Thoracic aorta (tissue), 2 donors: Measurements from ENCODE around the gene KNDC1. TPM values are rescaled to one million over a fixed set of nuclear protein-coding genes. Genes with fewer than 3 reads are reported as not detected.

Experiments
- ATAC-seq: fragments of 150-250 bp; one replicate; pipeline ENCODE4 v1.8.0; 2017; ENCODE audit warnings: low read depth; ENCODE audit not compliant: insufficient number of reproducible peaks, low FRiP score
- DNase-seq: peaks from one replicate; pipeline ENCODE4 v3.0.0-alpha.2; 2020; ENCODE audit warnings: low spot score
- H3K27ac ChIP-seq, 2 donors: fragments of 200-600 bp; sonication (generic); 1 replicate in 1 of 2; 2 replicates in 1 of 2; pipeline ENCODE4 v1.5.1; 2016; ENCODE audit warnings: mild to moderate bottlenecking in 2 of 2, moderate library complexity in 2 of 2
- H3K27me3 ChIP-seq: fragments of 200-600 bp; sonication (generic); replicated peaks from 2 replicates; pipeline ENCODE4 v1.6.0; 2016; ENCODE audit warnings: mild to moderate bottlenecking; ENCODE audit not compliant: insufficient read depth
- H3K36me3 ChIP-seq: fragments of 200-600 bp; sonication (generic); one replicate; pipeline ENCODE4 v1.5.1; 2016
- H3K4me1 ChIP-seq, 2 donors: fragments of 200-600 bp; sonication (generic); 1 replicate in 1 of 2; 2 replicates in 1 of 2; pipeline versions ENCODE4 v1.5.1 to v1.6.0; 2016; ENCODE audit warnings: low read depth in 2 of 2, mild to moderate bottlenecking in 1 of 2; ENCODE audit not compliant: control insufficient read depth in 1 of 2
- H3K4me3 ChIP-seq: fragments of 200-600 bp; sonication (generic); 2 replicates; pipeline ENCODE4 v1.5.1; 2016; ENCODE audit warnings: mild to moderate bottlenecking
- H3K9me3 ChIP-seq: fragments of 200-600 bp; sonication (generic); 2 replicates; pipeline ENCODE4 v1.5.1; 2016
- total RNA-seq, 2 donors: library from RNA; depleted of rRNA; stranded (reverse); fragments of >200 nt; gene quantifications; one replicate each; pipeline versions ENCODE4 v1.1.0 to v1.2.3, GENCODE V29; 2016
- TF ChIP-seq, protein P1 (sequence below): fragments of 200-600 bp; sonication (generic); IDR thresholded peaks from one replicate; pipeline ENCODE4 v1.5.1; 2019; ENCODE audit warnings: antibody characterized with exemption

Gene KNDC1
- total RNA-seq, 2 donors from 2014 or later, result 0.14 to 0.95 TPM

- no peaks in the 10 kb centered on the region for H3K27me3 ChIP-seq
- DNase-seq (no peak), ATAC-seq (no peak)
- no peaks in the 10 kb centered on the region for H3K4me1 ChIP-seq
- no peaks in the 10 kb centered on the region for H3K36me3 ChIP-seq
- H3K4me3 ChIP-seq, result no peak overlapping the region
- TF ChIP-seq, protein P1, sequence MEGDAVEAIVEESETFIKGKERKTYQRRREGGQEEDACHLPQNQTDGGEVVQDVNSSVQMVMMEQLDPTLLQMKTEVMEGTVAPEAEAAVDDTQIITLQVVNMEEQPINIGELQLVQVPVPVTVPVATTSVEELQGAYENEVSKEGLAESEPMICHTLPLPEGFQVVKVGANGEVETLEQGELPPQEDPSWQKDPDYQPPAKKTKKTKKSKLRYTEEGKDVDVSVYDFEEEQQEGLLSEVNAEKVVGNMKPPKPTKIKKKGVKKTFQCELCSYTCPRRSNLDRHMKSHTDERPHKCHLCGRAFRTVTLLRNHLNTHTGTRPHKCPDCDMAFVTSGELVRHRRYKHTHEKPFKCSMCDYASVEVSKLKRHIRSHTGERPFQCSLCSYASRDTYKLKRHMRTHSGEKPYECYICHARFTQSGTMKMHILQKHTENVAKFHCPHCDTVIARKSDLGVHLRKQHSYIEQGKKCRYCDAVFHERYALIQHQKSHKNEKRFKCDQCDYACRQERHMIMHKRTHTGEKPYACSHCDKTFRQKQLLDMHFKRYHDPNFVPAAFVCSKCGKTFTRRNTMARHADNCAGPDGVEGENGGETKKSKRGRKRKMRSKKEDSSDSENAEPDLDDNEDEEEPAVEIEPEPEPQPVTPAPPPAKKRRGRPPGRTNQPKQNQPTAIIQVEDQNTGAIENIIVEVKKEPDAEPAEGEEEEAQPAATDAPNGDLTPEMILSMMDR, result no peak
- peaks cover 3% of the 10 kb centered on the region for H3K9me3 ChIP-seq
- no peak overlapping the region for H3K27ac ChIP-seq
Observed at GRCh38 chr10:133196936-133197758, 37.1 kb downstream of the KNDC1 start.

DNA sequence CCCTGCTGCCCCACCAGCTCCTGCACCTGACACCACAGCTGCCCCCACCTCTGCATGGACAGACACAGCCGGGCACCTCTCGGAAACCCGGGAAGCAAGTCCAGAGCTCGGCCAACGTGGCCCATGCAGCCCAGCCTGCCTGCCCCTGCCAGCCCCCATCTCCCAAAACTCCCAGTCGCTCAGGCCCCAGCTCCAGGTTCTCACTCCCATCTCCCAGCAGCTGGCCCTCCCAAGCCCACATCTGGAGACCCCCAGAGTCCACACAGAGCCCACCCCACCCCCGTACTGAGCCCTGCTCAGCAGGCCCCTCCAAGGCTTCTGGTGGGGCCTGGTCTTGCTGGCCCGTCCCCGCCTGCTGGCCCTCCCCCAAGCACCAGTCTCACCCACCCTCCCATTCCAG lies 37.8 kb downstream of the KNDC1 start:
- no peaks in the 10 kb centered on the region for H3K27me3 ChIP-seq
- ATAC-seq (no peak), DNase-seq (no peak)
- no peaks in the 10 kb centered on the region for H3K36me3 ChIP-seq
- no peaks in the 10 kb centered on the region for H3K4me1 ChIP-seq
- TF ChIP-seq, protein P1, result no peak
- H3K27ac ChIP-seq, result no peak overlapping the region
- H3K4me3 ChIP-seq, result no peak overlapping the region
- H3K9me3 ChIP-seq, result peaks cover 3% of the 10 kb centered on the region

DNA sequence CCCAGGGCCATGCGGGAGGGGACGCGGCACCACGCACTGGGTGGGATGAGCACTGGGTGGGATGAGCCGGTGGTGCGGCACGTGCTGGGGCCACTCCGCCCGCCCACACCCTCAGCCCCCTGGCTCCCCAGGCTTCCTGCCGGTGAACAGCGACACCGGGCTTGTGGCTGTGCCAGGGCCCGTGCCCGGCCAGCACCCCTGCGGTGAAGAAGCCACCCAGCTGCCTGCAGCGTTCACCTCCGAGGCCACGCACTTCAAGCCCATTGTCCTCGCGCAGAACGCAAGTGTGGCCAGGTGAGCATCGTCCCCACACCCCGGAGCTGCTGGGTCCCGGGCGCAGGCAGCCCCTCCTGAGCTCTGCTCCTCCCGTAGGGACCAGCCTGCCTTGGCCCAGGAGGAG lies 38.2 kb downstream of the KNDC1 start:
- TF ChIP-seq, protein P1, result no peak
- ATAC-seq, result no peak
- no peak overlapping the region for H3K27ac ChIP-seq

DNA sequence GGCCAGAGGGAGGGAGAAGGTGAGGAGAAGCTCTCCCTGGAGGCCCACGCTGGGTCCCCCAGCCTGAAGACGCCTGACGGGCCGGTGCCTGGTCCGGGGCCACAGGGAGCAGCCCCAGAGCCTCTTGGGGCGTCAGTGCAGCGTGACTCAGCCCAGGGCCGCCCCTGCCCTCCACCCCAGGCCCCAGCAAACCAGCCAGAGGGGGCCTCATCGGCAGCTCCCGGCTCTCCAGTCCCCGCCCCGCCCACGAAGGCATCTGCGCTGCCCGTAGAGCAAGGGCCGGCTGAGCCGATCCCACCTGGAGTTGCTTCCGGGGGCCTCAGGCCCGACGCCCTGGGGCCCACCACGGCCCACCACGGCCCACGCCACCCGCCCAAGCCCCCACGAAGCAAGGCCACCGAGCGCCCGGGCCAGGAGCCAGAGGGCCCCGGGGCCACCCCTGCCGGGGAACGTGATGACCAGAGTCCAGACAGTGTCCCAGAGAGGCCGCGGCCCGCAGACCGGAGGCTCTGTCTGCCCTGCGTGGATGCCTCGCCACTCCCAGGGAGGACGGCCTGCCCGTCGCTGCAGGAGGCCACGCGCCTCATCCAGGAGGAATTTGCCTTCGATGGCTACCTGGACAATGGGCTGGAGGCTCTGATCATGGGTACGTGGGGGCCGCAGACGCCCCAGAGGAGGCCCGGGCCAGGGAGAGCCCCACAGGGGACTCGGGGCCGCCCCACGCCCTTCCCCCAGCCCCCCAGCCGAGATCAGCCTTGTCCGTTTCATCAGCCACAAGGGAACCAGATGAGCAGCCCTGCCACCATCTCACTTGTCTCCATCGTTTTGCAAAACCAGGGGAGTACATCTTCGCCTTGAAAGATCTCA lies 38.8 kb downstream of the KNDC1 start:
- no peak overlapping the region for H3K27ac ChIP-seq
- no peaks in the 10 kb centered on the region for H3K4me1 ChIP-seq
- H3K27me3 ChIP-seq, result no peaks in the 10 kb centered on the region
- no peaks in the 10 kb centered on the region for H3K36me3 ChIP-seq
- H3K9me3 ChIP-seq, result no peaks in the 10 kb centered on the region
- no peak overlapping the region for H3K4me3 ChIP-seq
- ATAC-seq (no peak), DNase-seq (no peak)
- TF ChIP-seq, protein P1, result no peak

More for the DNA sequence above, 38.2 kb downstream of the KNDC1 start:
- Histone ChIP-seq H3K9me3 (no peaks in the 10 kb centered on the region), H3K27me3 (no peaks in the 10 kb centered on the region), H3K36me3 (no peaks in the 10 kb centered on the region), H3K4me1 (no peaks in the 10 kb centered on the region), H3K4me3 (no peak overlapping the region)
- DNase-seq, result no peak

- Histone ChIP-seq H3K27ac (no peak overlapping the region), H3K36me3 (no peaks in the 10 kb centered on the region), H3K4me1 (no peaks in the 10 kb centered on the region), H3K27me3 (no peaks in the 10 kb centered on the region), H3K9me3 (no peaks in the 10 kb centered on the region), H3K4me3 (no peak overlapping the region)
- TF ChIP-seq, protein P1, result no peak
- ATAC-seq (no peak), DNase-seq (no peak)
Observed at GRCh38 chr10:133199488-133199885, 39.5 kb downstream of the KNDC1 start.
